IMR-90 (cell line): ENCODE measurements around the gene PIKFYVE. TPM values are rescaled to one million over a fixed set of nuclear protein-coding genes. Genes with fewer than 3 reads are reported as not detected.
"Not testable (repeated sequence)": the region's sequence is repeated elsewhere in the genome, so short reads cannot be mapped to it uniquely, and the experiment has no call there.

ENCODE experiments used
- ATAC-seq: fragments of 200-7000 bp; cut with Tn5 transposase; 2 replicates; pipeline ENCODE4 v1.9.1; 2020; ENCODE audit warnings: low read depth, mild to moderate bottlenecking, moderate library complexity
- BruUV-seq: library from RNA; stranded (reverse); fragments of 400-500 nt; replicated peaks from 2 replicates; lab custom pipeline; 2021; lab: Mats Ljungman, UMichigan
- CTCF ChIA-PET: fragments of 300-600 bp; formaldehyde crosslinking; extraction: SDS; loops from one replicate; lab custom pipeline; 2021; ENCODE audit warnings: antibody characterized with exemption; lab: Yijun Ruan, JAX
- POLR2A ChIA-PET: fragments of 300-600 bp; sonication (Branson Sonifier 250); formaldehyde crosslinking; loops from one replicate; lab custom pipeline; 2022; ENCODE audit warnings: antibody characterized with exemption; ENCODE audit not compliant: unreplicated experiment; lab: Charles Lee
- DNase-seq: peaks from one replicate; pipeline ENCODE4 v3.0.0; 2013
- H2AFZ ChIP-seq: replicated peaks from 2 replicates; pipeline ENCODE3; 2013; ENCODE audit warnings: low read length, mild to moderate bottlenecking; ENCODE audit not compliant: poor library complexity
- H2AK5ac ChIP-seq: 2 replicates; pipeline ENCODE4 v1.6.1; 2013; ENCODE audit warnings: low read depth, low read length, inconsistent platforms
- H2AK9ac ChIP-seq: replicated peaks from 2 replicates; pipeline ENCODE3; 2013; ENCODE audit warnings: mild to moderate bottlenecking, low read depth, low read length, moderate library complexity; ENCODE audit not compliant: poor library complexity
- H2BK120ac ChIP-seq: 2 replicates; pipeline ENCODE4 v1.6.1; 2013; ENCODE audit warnings: low read depth, low read length, inconsistent platforms
- H2BK15ac ChIP-seq: 3 replicates; pipeline ENCODE4 v1.6.1; 2013; ENCODE audit warnings: low read depth, low read length, inconsistent platforms
- H2BK20ac ChIP-seq: 2 replicates; pipeline ENCODE4 v1.6.1; 2013; ENCODE audit warnings: low read depth, mild to moderate bottlenecking, inconsistent platforms, low read length, moderate library complexity
- H2BK5ac ChIP-seq: 2 replicates; pipeline ENCODE4 v1.6.1; 2013; ENCODE audit warnings: mild to moderate bottlenecking, low read depth, low read length, inconsistent platforms; ENCODE audit not compliant: poor library complexity, severe bottlenecking
- H3K14ac ChIP-seq: replicated peaks from 2 replicates; pipeline ENCODE4 v1.6.1; 2013; ENCODE audit warnings: low read depth, low read length, inconsistent platforms
- H3K18ac ChIP-seq: 2 replicates; pipeline ENCODE4 v1.6.1; 2013; ENCODE audit warnings: low read depth, low read length, control low read depth
- H3K23ac ChIP-seq: 2 replicates; pipeline ENCODE4 v1.6.1; 2013; ENCODE audit warnings: low read depth, low read length, inconsistent platforms
- H3K27ac ChIP-seq: 2 replicates; pipeline ENCODE4 v1.5.1; 2013; ENCODE audit warnings: mild to moderate bottlenecking, control low read depth, low read length; ENCODE audit not compliant: insufficient read depth
- H3K27me3 ChIP-seq: 2 replicates; pipeline ENCODE4 v1.6.1; 2013; ENCODE audit warnings: low read length; ENCODE audit not compliant: control insufficient read depth, insufficient read depth
- H3K36me3 ChIP-seq: 2 replicates; pipeline ENCODE4 v1.6.1; 2013; ENCODE audit warnings: low read length, mixed read lengths; ENCODE audit not compliant: control insufficient read depth, insufficient read depth
- H3K4ac ChIP-seq: 2 replicates; pipeline ENCODE4 v1.6.1; 2013; ENCODE audit warnings: low read depth, low read length, inconsistent platforms
- H3K4me1 ChIP-seq: 2 replicates; pipeline ENCODE4 v1.6.1; 2013; ENCODE audit warnings: low read length, mixed read lengths; ENCODE audit not compliant: control insufficient read depth, insufficient read depth
- H3K4me2 ChIP-seq: 2 replicates; pipeline ENCODE4 v1.6.1; 2013; ENCODE audit warnings: low read depth, mild to moderate bottlenecking, control low read depth, low read length, moderate library complexity
- H3K4me3 ChIP-seq: 2 replicates; pipeline ENCODE4 v1.5.1; 2013; ENCODE audit warnings: low read depth, mild to moderate bottlenecking, control low read depth, low read length, moderate library complexity; ENCODE audit not compliant: insufficient read depth
- H3K56ac ChIP-seq: 2 replicates; pipeline ENCODE4 v1.6.1; 2013; ENCODE audit warnings: low read length, inconsistent platforms; ENCODE audit not compliant: insufficient read depth; ENCODE audit errors: extremely low read depth
- H3K79me1 ChIP-seq, 2 experiments: 2 replicates each; pipeline ENCODE4 v1.6.1; 2013; ENCODE audit warnings: low read length in 2 of 2, inconsistent platforms in 1 of 2, low read depth in 1 of 2
- H3K9ac ChIP-seq: 2 replicates; pipeline ENCODE4 v1.6.1; 2013; ENCODE audit warnings: low read depth, low read length, control low read depth
- H3K9me1 ChIP-seq: 2 replicates; pipeline ENCODE4 v1.6.1; 2013; ENCODE audit warnings: low read length, inconsistent platforms; ENCODE audit not compliant: insufficient read depth
- H3K9me3 ChIP-seq: 2 replicates; pipeline ENCODE4 v1.6.1; 2013; ENCODE audit warnings: low read length; ENCODE audit not compliant: control insufficient read depth, insufficient read depth
- H4K20me1 ChIP-seq: 2 replicates; pipeline ENCODE4 v1.6.1; 2013; ENCODE audit warnings: low read length, inconsistent platforms; ENCODE audit not compliant: insufficient read depth
- H4K5ac ChIP-seq: 2 replicates; pipeline ENCODE4 v1.6.1; 2013; ENCODE audit warnings: mild to moderate bottlenecking, low read depth, low read length, control low read depth
- H4K8ac ChIP-seq, 2 experiments: 2 replicates each; pipeline ENCODE4 v1.6.1; 2013; ENCODE audit warnings: low read depth in 2 of 2, low read length in 2 of 2, control low read depth in 1 of 2, inconsistent platforms in 1 of 2
- H4K91ac ChIP-seq: 2 replicates; pipeline ENCODE4 v1.6.1; 2013; ENCODE audit warnings: low read depth, low read length, inconsistent platforms; ENCODE audit not compliant: insufficient read depth
- CEBPB ChIP-seq: IDR thresholded peaks from 2 replicates; pipeline ENCODE4 v1.6.1; 2012; ENCODE audit warnings: low read depth, low read length, improper control_type of control experiment
- CTCF ChIP-seq: conservative IDR thresholded peaks from 2 replicates; pipeline ENCODE4 v1.5.1; 2012; ENCODE audit warnings: mild to moderate bottlenecking, low read depth, low read length, improper control_type of control experiment
- SMC3 ChIP-seq: fragments of 150-350 bp; IDR thresholded peaks from 2 replicates; pipeline ENCODE4 v1.6.1; 2016; ENCODE audit warnings: low read depth, mild to moderate bottlenecking, antibody characterized with exemption, low read length, moderate library complexity
- WGBS, 2 experiments: methylation state at CpG; one replicate each; pipeline versions ENCODE4 v1.1.5 to v1.1.7; 2013; ENCODE audit warnings: missing lambda C conversion rate in 2 of 2; ENCODE audit not compliant: insufficient read length in 1 of 2; ENCODE audit errors: extremely low coverage in 2 of 2; 5-methylcytosine and 5-hydroxymethylcytosine counted together
- dilution Hi-C: fragments of 300-500 bp; cut with HindIII; formaldehyde crosslinking; loops from one replicate; pipeline ENCODE4 v1.14.3; 2018; ENCODE audit warnings: low sequenced_read_pairs; ENCODE audit not compliant: unreplicated experiment
- in situ Hi-C: fragments of 300-500 bp; cut with MboI; formaldehyde crosslinking; loops from 3 replicates; pipeline ENCODE4 v1.14.3; 2019; ENCODE audit warnings: low sequenced_read_pairs, inconsistent platforms, mixed read lengths
- intact Hi-C: fragments of 100-400 bp; cut with micrococcal nuclease; formaldehyde crosslinking; loops from 2 replicates; pipeline ENCODE4 v1.10.0; 2022
- polyA plus RNA-seq, 3 experiments: library from polyadenylated mRNA; depleted of rRNA; stranded (reverse); fragments of >200 nt; gene quantifications; 2 replicates each; pipeline ENCODE4 v1.2.3, GENCODE V29; 2012; ENCODE audit warnings: low replicate concordance in 1 of 3
- total RNA-seq: library from RNA; depleted of rRNA; stranded (reverse); fragments of >200 nt; gene quantifications from 2 replicates; pipeline ENCODE4 v1.2.3, GENCODE V29; 2012

PIKFYVE gene
- total and polyA plus RNA-seq, 2 of the 4 experiments (the other 2 are of a cell fraction) = 9.3 to 34.6 TPM

GRCh38 chr2:208375491-208376068 is 109.5 kb downstream of the PIKFYVE start:
- H4K8ac ChIP-seq = no peak overlapping the region
- H3K18ac ChIP-seq = no peak overlapping the region
- H3K4ac ChIP-seq = no peak overlapping the region
- no peak overlapping the region for H3K4me3 ChIP-seq
- no peak overlapping the region for H2AK9ac ChIP-seq
- H3K9me1 ChIP-seq = no peaks in the 10 kb centered on the region
- dilution Hi-C loops (no loop called here), in situ Hi-C loops (loop anchor here (25.0 kb wide), 2 partner anchors 1187 to 1587 kb away; no protein-coding TSS in a partner anchor), intact Hi-C loops (no loop called here)
- no peaks in the 10 kb centered on the region for H3K79me1 ChIP-seq
- H3K27me3 ChIP-seq = peaks cover 5% of the 10 kb centered on the region
- BruUV-seq = no TSS peak
- H4K20me1 ChIP-seq = no peaks in the 10 kb centered on the region
- no peak overlapping the region for H3K23ac ChIP-seq
- H3K56ac ChIP-seq = no peak overlapping the region
- no peak overlapping the region for H2AFZ ChIP-seq
- no CpG with 5 or more reads among the region's 1 CpG for WGBS, 2 experiments
- ChIA-PET CTCF (no interaction called here), POLR2A (no interaction called here)
- no peak overlapping the region for H2BK5ac ChIP-seq
- DNase-seq (no peak), ATAC-seq (no peak)
- no peaks in the 10 kb centered on the region for H3K4me1 ChIP-seq
- no peak overlapping the region for H3K14ac ChIP-seq
- TF ChIP-seq SMC3 (no peak), CEBPB (no peak), CTCF (no peak)
- H3K4me2 ChIP-seq = no peak overlapping the region
- no peak overlapping the region for H2AK5ac ChIP-seq
- no peak overlapping the region for H3K27ac ChIP-seq
- no peaks in the 10 kb centered on the region for H3K9me3 ChIP-seq
- H4K91ac ChIP-seq = no peak overlapping the region
- no peak overlapping the region for H2BK15ac ChIP-seq
- no peaks in the 10 kb centered on the region for H3K36me3 ChIP-seq
- no peak overlapping the region for H2BK120ac ChIP-seq
- no peak overlapping the region for H4K5ac ChIP-seq
- H2BK20ac ChIP-seq = no peak overlapping the region
- no peak overlapping the region for H3K9ac ChIP-seq

- H2BK120ac ChIP-seq, H2AFZ ChIP-seq, H4K8ac ChIP-seq, H4K91ac ChIP-seq, H2AK9ac ChIP-seq, H3K27ac ChIP-seq, H2BK5ac ChIP-seq, H3K79me1 ChIP-seq, H3K4me2 ChIP-seq, H3K9me1 ChIP-seq, H3K14ac ChIP-seq, H3K4me3 ChIP-seq, H3K4ac ChIP-seq, H3K36me3 ChIP-seq, H2BK15ac ChIP-seq, H3K4me1 ChIP-seq, ATAC-seq, H4K5ac ChIP-seq, DNase-seq, H4K20me1 ChIP-seq, H3K18ac ChIP-seq, POLR2A ChIA-PET, H3K56ac ChIP-seq, H2BK20ac ChIP-seq, H2AK5ac ChIP-seq, H3K9me3 ChIP-seq, BruUV-seq, H3K27me3 ChIP-seq, dilution Hi-C loops, H3K9ac ChIP-seq, CTCF ChIA-PET, H3K23ac ChIP-seq, intact Hi-C loops: not testable (repeated sequence)
- WGBS, 2 experiments = no CpG with 5 or more reads among the region's 40 CpGs
- in situ Hi-C loops = loop anchor here (25.0 kb wide), 2 partner anchors 1185 to 1585 kb away; no protein-coding TSS in a partner anchor
Observed at GRCh38 chr2:208377344-208377860, 111.3 kb downstream of the PIKFYVE start.
